ENCODE data around the gene PDE4A. TPM values are rescaled to one million over a fixed set of nuclear protein-coding genes. Genes with fewer than 3 reads are reported as not detected.

PDE4A gene
- total and polyA plus RNA-seq, 2 donors: 0.24 to 4.8 TPM

DNA sequence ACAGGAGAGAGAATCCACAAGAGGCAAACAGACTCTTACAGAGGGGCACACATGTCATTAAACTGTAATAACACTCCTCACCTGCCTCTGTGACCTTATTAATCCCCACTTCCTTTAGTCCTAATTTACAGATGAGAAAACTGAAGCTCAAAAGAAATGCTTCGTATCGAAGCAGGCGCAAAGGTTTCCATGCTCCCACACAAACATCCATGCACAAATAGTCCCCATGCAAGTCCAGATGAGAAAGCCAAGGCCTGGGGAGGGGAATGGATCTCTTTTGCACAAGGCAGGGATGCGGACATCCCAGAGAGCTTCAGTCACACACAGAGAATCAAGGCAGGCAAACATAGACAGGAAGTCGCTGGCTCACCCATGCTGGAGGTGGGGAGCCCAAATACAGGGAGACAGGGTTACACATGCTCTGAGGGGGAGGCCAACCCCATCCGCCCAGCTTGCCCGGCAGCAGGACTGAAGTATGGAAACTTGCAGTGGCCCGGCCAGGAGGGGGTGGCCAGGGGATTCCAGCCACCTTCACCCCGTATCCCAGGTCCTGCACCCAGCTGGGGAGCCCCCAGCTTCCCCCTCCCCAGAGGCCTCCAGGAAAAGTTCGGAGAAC lies 96.4 kb downstream of the PDE4A start:
- DNase-seq (ENCODE audit: low read depth in 6 of 9, low spot score in 9 of 9): no peak
- Histone ChIP-seq H3K27me3 (ENCODE audit: control insufficient read depth in 2 of 2, insufficient read depth in 1 of 2, low read length in 1 of 2) (peaks cover 73 to 98% of the 10 kb centered on the region in 2 donors), H3K36me3 (ENCODE audit: control insufficient read depth in 2 of 2, insufficient read depth in 2 of 2, low read length in 1 of 2) (no peaks in the 10 kb centered on the region), H3K4me3 (ENCODE audit: low read length in 2 of 2) (peak overlapping the region in 1 of 2 donors; percentile 25), H3K9me3 (ENCODE audit: control insufficient read depth in 2 of 2, insufficient read depth in 1 of 2, low read length in 1 of 2) (peaks cover 0 to 12% of the 10 kb centered on the region in 2 donors), H3K27ac (ENCODE audit: low read depth in 1 of 2, low read length in 1 of 2) (no peak overlapping the region), H3K4me1 (ENCODE audit: control insufficient read depth in 2 of 2, insufficient read depth in 2 of 2, low read length in 2 of 2) (peaks cover 20 to 42% of the 10 kb centered on the region in 2 donors)
- WGBS: 60% methylated on average over 10 of the region's 10 CpGs

DNA sequence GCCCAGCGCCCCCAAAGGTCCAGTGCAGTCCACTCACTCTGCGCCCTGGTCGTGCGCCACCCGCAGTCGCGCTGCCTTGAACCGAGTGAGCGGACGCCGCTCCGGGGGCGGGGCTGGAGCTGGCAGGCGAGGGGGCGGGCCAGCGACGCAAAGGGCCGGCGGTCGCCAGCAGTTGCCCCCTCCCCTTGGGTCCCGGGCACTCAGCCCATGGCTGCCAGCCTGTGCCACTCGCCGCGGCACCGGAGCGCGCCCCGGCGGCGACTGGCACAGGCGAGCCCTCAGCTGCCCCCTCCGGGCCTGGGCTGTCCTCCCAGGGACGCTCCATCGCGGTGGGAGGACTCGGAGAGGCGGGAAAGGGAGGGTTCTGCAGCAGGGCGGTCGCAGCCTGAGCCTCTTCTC lies 97.0 kb downstream of the PDE4A start, which contains the start of gene S1PR5:
TSS of gene S1PR5 (minus strand) at position 87 of the 399 bp plus-strand sequence. CDS start 2,436 bp downstream, outside the sequence.
- peak within 1 kb of the TSS in 1 of 2 donors; percentile 25 for H3K4me3 ChIP-seq (ENCODE audit: low read length in 2 of 2)

GRCh38 chr19:10517760-10518443 lies 97.6 kb downstream of the PDE4A start:
- 4% methylated on average over 27 of the region's 27 CpGs for WGBS
- Histone ChIP-seq H3K9me3 (ENCODE audit: control insufficient read depth in 2 of 2, insufficient read depth in 1 of 2, low read length in 1 of 2) (peaks cover 0 to 12% of the 10 kb centered on the region in 2 donors), H3K36me3 (ENCODE audit: control insufficient read depth in 2 of 2, insufficient read depth in 2 of 2, low read length in 1 of 2) (no peaks in the 10 kb centered on the region), H3K27me3 (ENCODE audit: control insufficient read depth in 2 of 2, insufficient read depth in 1 of 2, low read length in 1 of 2) (peaks cover 70 to 92% of the 10 kb centered on the region in 2 donors), H3K4me1 (ENCODE audit: control insufficient read depth in 2 of 2, insufficient read depth in 2 of 2, low read length in 2 of 2) (peaks cover 20 to 42% of the 10 kb centered on the region in 2 donors), H3K27ac (ENCODE audit: low read depth in 1 of 2, low read length in 1 of 2) (no peak overlapping the region), H3K4me3 (ENCODE audit: low read length in 2 of 2) (peak overlapping the region in 1 of 2 donors; percentile 22)
- DNase-seq (ENCODE audit: low read depth in 6 of 9, low spot score in 9 of 9): peak in 1 of 9 donors; percentile 31

More for the DNA sequence above, 97.0 kb downstream of the PDE4A start, which contains the start of gene S1PR5:
- Histone ChIP-seq H3K36me3 (ENCODE audit: control insufficient read depth in 2 of 2, insufficient read depth in 2 of 2, low read length in 1 of 2) (no peaks in the 10 kb centered on the region), H3K27me3 (ENCODE audit: control insufficient read depth in 2 of 2, insufficient read depth in 1 of 2, low read length in 1 of 2) (peaks cover 72 to 98% of the 10 kb centered on the region in 2 donors), H3K9me3 (ENCODE audit: control insufficient read depth in 2 of 2, insufficient read depth in 1 of 2, low read length in 1 of 2) (peaks cover 0 to 12% of the 10 kb centered on the region in 2 donors), H3K27ac (ENCODE audit: low read depth in 1 of 2, low read length in 1 of 2) (no peak within 1 kb of the TSS), H3K4me1 (ENCODE audit: control insufficient read depth in 2 of 2, insufficient read depth in 2 of 2, low read length in 2 of 2) (peaks cover 20 to 42% of the 10 kb centered on the region in 2 donors)
- DNase-seq (ENCODE audit: low read depth in 6 of 9, low spot score in 9 of 9): no peak
- WGBS: 6% methylated on average over 39 of the region's 39 CpGs

DNA sequence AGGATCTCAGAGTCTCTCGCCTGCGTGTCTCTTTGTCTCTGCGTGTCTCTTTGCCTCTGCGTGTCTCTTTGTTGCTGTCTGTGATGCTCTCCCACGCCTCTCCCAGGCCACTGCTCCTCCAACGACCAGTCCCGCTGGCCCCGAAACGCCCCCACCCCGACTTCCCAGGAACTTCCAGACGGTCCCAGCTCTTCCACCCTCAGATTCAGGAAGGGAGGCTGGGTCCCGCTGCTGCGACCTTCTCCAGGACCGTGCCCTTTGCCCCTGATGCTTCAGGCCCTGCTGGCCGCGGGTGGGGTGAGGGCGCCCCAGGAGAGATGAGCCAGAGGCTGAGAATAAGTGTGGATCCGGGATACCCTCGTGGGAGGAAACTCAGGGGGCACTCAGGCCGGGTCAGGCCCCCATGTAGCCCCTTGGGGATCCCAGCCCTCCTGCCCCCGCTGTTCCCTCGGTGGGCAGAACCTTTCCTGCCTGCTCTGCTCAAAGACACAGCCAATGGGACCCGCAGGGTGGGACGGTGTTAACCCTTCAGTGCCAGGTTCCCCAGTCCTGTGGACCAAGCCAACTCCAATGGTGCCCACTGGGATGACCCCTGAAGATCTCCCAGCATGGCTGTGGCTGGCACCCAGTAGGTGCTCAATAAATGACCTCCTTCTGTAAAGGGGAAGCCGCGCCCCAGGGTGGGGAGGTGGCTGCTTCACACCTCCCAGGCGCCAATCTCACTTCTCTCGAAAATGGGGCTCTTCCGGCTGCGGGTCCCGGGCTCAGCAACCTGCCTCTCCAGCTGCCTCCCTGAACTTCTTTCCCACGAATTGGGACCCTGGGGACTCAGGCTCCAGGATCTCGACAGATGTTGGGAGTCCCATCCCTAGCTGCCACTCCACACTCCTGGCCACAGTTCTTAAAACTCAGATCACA lies 98.4 kb downstream of the PDE4A start:
- peak overlapping the region in 1 of 2 donors; percentile 5 for H3K27ac ChIP-seq (ENCODE audit: low read depth in 1 of 2, low read length in 1 of 2)
- H3K9me3 ChIP-seq (ENCODE audit: control insufficient read depth in 2 of 2, insufficient read depth in 1 of 2, low read length in 1 of 2): peaks cover 0 to 12% of the 10 kb centered on the region in 2 donors
- no peak for DNase-seq (ENCODE audit: low read depth in 6 of 9, low spot score in 9 of 9)
- H3K27me3 ChIP-seq (ENCODE audit: control insufficient read depth in 2 of 2, insufficient read depth in 1 of 2, low read length in 1 of 2): peaks cover 64 to 89% of the 10 kb centered on the region in 2 donors
- peaks cover 20 to 40% of the 10 kb centered on the region in 2 donors for H3K4me1 ChIP-seq (ENCODE audit: control insufficient read depth in 2 of 2, insufficient read depth in 2 of 2, low read length in 2 of 2)
- no peak overlapping the region for H3K4me3 ChIP-seq (ENCODE audit: low read length in 2 of 2)
- WGBS: 15% methylated on average over 33 of the region's 33 CpGs
- H3K36me3 ChIP-seq (ENCODE audit: control insufficient read depth in 2 of 2, insufficient read depth in 2 of 2, low read length in 1 of 2): no peaks in the 10 kb centered on the region

Other genes with a start within 250 kb of the PDE4A start
- 46.0 TPM for gene DNMT1, start 225.6 kb upstream of the PDE4A start, total RNA-seq
- 65.0 TPM for gene DNMT1, start 225.6 kb upstream of the PDE4A start, polyA plus RNA-seq
- 2.7 TPM for gene S1PR2, start 189.2 kb upstream of the PDE4A start, total RNA-seq
- gene S1PR2, start 189.2 kb upstream of the PDE4A start, polyA plus RNA-seq: 2.4 TPM
- 35.6 TPM for gene MRPL4, start 168.3 kb upstream of the PDE4A start, total RNA-seq
- gene MRPL4, start 168.3 kb upstream of the PDE4A start, polyA plus RNA-seq: 41.0 TPM
- 24.6 TPM for gene ICAM1, start 149.4 kb upstream of the PDE4A start, total RNA-seq
- 18.2 TPM for gene ICAM1, start 149.4 kb upstream of the PDE4A start, polyA plus RNA-seq
- gene ICAM4, start 133.6 kb upstream of the PDE4A start, total RNA-seq: 3.1 TPM
- gene ICAM4, start 133.6 kb upstream of the PDE4A start, polyA plus RNA-seq: 3.8 TPM
- 0.85 TPM for gene ICAM5, start 130.6 kb upstream of the PDE4A start, total RNA-seq
- gene ICAM5, start 130.6 kb upstream of the PDE4A start, polyA plus RNA-seq: 1.2 TPM
- gene ZGLP1, start 110.7 kb upstream of the PDE4A start, total RNA-seq: 2.3 TPM
- gene ZGLP1, start 110.7 kb upstream of the PDE4A start, polyA plus RNA-seq: 29.8 TPM
- 11.9 TPM for gene FDX2, start 104.5 kb upstream of the PDE4A start, total RNA-seq
- gene FDX2, start 104.5 kb upstream of the PDE4A start, polyA plus RNA-seq: 18.2 TPM
- 5.9 TPM for gene RAVER1, start 87.0 kb upstream of the PDE4A start, total RNA-seq
- 15.4 TPM for gene RAVER1, start 87.0 kb upstream of the PDE4A start, polyA plus RNA-seq
- gene ICAM3, start 80.9 kb upstream of the PDE4A start, total RNA-seq: 99.0 TPM
- 66.2 TPM for gene ICAM3, start 80.9 kb upstream of the PDE4A start, polyA plus RNA-seq
- 117 TPM for gene TYK2, start 40.0 kb upstream of the PDE4A start, total RNA-seq
- 291 TPM for gene TYK2, start 40.0 kb upstream of the PDE4A start, polyA plus RNA-seq
- 130 TPM for gene CDC37, start 17.0 kb upstream of the PDE4A start, total RNA-seq
- 313 TPM for gene CDC37, start 17.0 kb upstream of the PDE4A start, polyA plus RNA-seq
- 53.7 TPM for gene KEAP1, start 82.8 kb downstream of the PDE4A start, total RNA-seq
- 59.5 TPM for gene KEAP1, start 82.8 kb downstream of the PDE4A start, polyA plus RNA-seq
- gene S1PR5, start 96.9 kb downstream of the PDE4A start, total RNA-seq: 0.61 TPM
- 4.2 TPM for gene S1PR5, start 96.9 kb downstream of the PDE4A start, polyA plus RNA-seq
- gene ATG4D, start 123.4 kb downstream of the PDE4A start, total RNA-seq: 28.4 TPM
- 54.0 TPM for gene ATG4D, start 123.4 kb downstream of the PDE4A start, polyA plus RNA-seq
- gene KRI1, start 145.5 kb downstream of the PDE4A start, total RNA-seq: 32.5 TPM
- gene KRI1, start 145.5 kb downstream of the PDE4A start, polyA plus RNA-seq: 77.5 TPM
- 40.3 TPM for gene CDKN2D, start 148.4 kb downstream of the PDE4A start, total RNA-seq
- 42.3 TPM for gene CDKN2D, start 148.4 kb downstream of the PDE4A start, polyA plus RNA-seq
- 4.8 TPM for gene AP1M2, start 166.8 kb downstream of the PDE4A start, total RNA-seq
- 20.7 TPM for gene AP1M2, start 166.8 kb downstream of the PDE4A start, polyA plus RNA-seq
- 25.6 TPM for gene SLC44A2, start 205.0 kb downstream of the PDE4A start, total RNA-seq
- gene SLC44A2, start 205.0 kb downstream of the PDE4A start, polyA plus RNA-seq: 78.4 TPM
- 60.7 TPM for gene ILF3, start 233.8 kb downstream of the PDE4A start, total RNA-seq
- 185 TPM for gene ILF3, start 233.8 kb downstream of the PDE4A start, polyA plus RNA-seq

All from thymus (tissue), 11 donors.